ENCODE results near the gene NEUROG1.

The NEUROG1 gene

GRCh38 chr5:135535820-135536801 is at the start of gene NEUROG1:
TSS of gene NEUROG1 (minus strand) at chr5:135535964. CDS start at chr5:135535690, 274 bp downstream.
- DNase-seq (ENCODE audit: insufficient read length, low spot score) (no peak), FAIRE-seq (no peak)
- no peak for TF ChIP-seq POLR2A (IDR thresholded peaks at IDR 0.05; ENCODE audit: low read depth, low read length)

- FAIRE-seq (no peak), DNase-seq (ENCODE audit: insufficient read length, low spot score) (no peak)
- TF ChIP-seq POLR2A (IDR thresholded peaks at IDR 0.05; ENCODE audit: low read depth, low read length) = no peak
These were observed 49.2 kb upstream of the NEUROG1 start for GRCh38 chr5:135584918-135585317.

DNA sequence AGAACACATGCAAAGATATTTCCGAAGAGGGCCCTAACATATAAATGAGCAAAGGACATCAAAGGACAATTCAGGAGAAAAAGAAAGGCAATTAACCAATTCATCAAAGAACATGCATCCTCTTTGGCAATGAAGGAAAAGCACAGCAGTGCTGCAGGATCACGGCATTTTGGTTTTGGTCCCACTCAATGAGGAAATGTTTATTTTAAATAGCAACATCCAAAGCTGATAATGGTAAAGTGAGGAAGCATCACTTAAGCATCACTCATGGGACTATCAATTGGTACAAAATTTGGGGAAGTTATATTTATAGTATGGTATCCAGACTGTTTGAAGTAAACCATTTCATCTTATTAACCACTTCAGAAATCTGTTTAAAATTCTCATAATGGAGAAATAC is 48.5 kb upstream of the NEUROG1 start:
- no peak for DNase-seq (ENCODE audit: insufficient read length, low spot score)
- no peak for TF ChIP-seq POLR2A (IDR thresholded peaks at IDR 0.05; ENCODE audit: low read depth, low read length)
- no peak for FAIRE-seq

DNA sequence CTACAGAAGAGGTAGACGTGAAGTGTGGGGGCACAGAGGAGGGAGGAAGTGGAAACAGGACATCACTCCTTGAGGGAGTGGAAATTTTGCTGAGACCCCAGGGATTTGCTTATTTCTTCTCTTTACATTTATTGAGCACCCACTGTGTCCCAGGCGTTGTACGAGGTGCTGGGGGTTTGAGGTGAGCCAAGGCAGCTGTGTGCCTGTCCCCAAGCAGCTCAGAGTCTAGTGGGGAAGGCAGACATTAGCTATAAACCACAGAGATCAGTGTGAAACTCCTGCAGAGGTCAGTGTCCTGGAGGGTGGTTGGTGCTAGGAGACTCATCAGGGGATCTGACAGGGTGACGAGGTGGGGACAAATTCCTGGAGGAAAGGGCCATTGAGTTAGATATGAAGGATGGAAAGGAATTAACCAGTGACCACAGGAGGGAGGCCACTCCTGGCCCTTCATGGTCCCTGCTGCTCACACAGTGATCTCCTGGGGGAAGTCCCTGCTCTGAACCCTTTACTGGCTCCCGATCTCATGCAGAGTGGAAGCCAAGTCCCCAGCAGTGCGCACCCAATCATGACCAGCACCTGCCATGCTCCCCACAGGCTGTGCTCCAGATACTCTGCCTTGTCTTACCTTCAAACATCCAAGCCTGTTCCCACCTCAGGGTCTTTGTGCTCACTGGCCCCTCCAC is 46.5 kb upstream of the NEUROG1 start:
- TF ChIP-seq POLR2A (IDR thresholded peaks at IDR 0.05; ENCODE audit: low read depth, low read length) = no peak
- DNase-seq (ENCODE audit: insufficient read length, low spot score) (no peak), FAIRE-seq (no peak)

GRCh38 chr5:135578685-135579341 is 43.0 kb upstream of the NEUROG1 start, which contains the start of gene CXCL14:
TSS of gene CXCL14 (minus strand) at chr5:135578991. CDS start at chr5:135578778, 213 bp downstream.
- no peak for DNase-seq (ENCODE audit: insufficient read length, low spot score)
- FAIRE-seq = no peak
- TF ChIP-seq POLR2A (IDR thresholded peaks at IDR 0.05; ENCODE audit: low read depth, low read length) = no peak

DNA sequence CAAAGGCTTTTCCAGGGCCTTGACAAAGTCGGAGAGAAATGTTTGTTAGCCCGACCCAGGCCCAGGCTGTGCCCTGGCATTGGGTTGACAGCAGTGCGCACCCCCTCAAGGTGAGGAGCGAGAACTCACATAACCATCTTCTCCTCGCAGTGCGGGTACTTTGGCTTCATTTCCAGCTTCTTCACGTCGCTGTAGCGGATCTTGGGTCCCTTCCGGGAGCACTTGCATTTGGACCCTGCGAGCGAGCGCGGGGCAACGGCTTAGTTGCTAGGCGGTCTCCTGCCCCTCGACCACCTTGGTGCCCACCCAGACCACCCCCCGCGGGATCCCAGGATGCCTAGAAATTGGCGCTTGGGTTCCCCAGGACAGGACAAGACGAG is 42.5 kb upstream of the NEUROG1 start:
- no peak for TF ChIP-seq POLR2A (IDR thresholded peaks at IDR 0.05; ENCODE audit: low read depth, low read length)
- no peak for DNase-seq (ENCODE audit: insufficient read length, low spot score)
- no peak for FAIRE-seq

GRCh38 chr5:135577421-135577820 is 41.7 kb upstream of the NEUROG1 start:
- no peak for DNase-seq (ENCODE audit: insufficient read length, low spot score)
- FAIRE-seq = no peak
- no peak for TF ChIP-seq POLR2A (IDR thresholded peaks at IDR 0.05; ENCODE audit: low read depth, low read length)

DNA sequence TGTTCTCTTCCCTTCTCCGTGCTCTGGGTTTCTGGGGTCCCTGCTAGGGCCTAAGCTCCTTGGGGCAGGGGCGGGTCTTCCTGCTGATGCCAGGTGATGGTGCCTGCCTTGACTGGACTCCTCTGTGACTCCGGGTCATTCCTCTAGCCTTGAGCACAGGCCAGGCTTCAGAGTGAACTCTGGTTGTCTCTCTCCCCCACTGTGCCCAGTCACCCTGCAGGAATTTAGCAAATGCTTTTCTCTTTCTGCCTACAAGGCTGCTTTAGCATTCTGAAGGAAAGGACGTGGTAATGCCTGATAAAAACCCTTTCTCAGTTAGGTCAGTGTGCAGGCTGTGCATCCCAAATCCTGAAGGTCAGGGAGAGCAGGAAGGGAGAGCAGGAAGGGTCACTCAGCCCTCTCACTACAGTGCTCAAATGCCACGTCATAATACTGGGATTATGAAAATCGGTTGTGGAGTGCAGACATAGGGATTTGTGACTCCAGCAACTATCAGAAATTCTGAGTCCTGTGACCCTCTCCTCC is 40.4 kb upstream of the NEUROG1 start:
- peak; percentile 61 for FAIRE-seq

GRCh38 chr5:135574493-135574892 is 38.7 kb upstream of the NEUROG1 start:
- no peak for DNase-seq (ENCODE audit: insufficient read length, low spot score)
- FAIRE-seq = no peak
- TF ChIP-seq POLR2A (IDR thresholded peaks at IDR 0.05; ENCODE audit: low read depth, low read length) = no peak

More for the DNA sequence above, 40.4 kb upstream of the NEUROG1 start:
- no peak for TF ChIP-seq POLR2A (IDR thresholded peaks at IDR 0.05; ENCODE audit: low read depth, low read length)
- peak; percentile 75 for DNase-seq (ENCODE audit: insufficient read length, low spot score)

- DNase-seq (ENCODE audit: insufficient read length, low spot score) = no peak
- FAIRE-seq = no peak
- TF ChIP-seq POLR2A (IDR thresholded peaks at IDR 0.05; ENCODE audit: low read depth, low read length) = no peak
These were observed 36.1 kb upstream of the NEUROG1 start for GRCh38 chr5:135571902-135572301.

- DNase-seq (ENCODE audit: insufficient read length, low spot score) = no peak
- TF ChIP-seq POLR2A (IDR thresholded peaks at IDR 0.05; ENCODE audit: low read depth, low read length) = no peak
- no peak for FAIRE-seq
These were observed 35.4 kb upstream of the NEUROG1 start for GRCh38 chr5:135571066-135571609.

DNA sequence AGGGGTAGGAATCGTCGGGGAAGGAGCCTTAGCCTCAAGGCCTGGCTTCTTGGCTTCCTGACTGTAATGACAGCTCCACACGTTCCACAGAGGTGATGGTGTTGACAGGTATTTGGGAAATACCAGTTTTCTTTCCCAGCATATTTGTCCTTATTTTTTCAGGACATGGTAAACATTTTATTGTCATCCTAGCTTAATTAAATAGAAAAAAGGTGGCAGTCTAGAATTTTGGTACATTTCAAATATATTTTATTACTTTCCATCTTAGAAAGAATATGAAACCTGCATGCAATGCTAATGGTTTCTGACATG is 34.6 kb upstream of the NEUROG1 start:
- DNase-seq (ENCODE audit: insufficient read length, low spot score) = no peak
- no peak for TF ChIP-seq POLR2A (IDR thresholded peaks at IDR 0.05; ENCODE audit: low read depth, low read length)
- FAIRE-seq = no peak

GRCh38 chr5:135569755-135570452 is 34.1 kb upstream of the NEUROG1 start:
- FAIRE-seq (no peak), DNase-seq (ENCODE audit: insufficient read length, low spot score) (peak; percentile 53)
- no peak; the same call in 1 of the 2 replicates for TF ChIP-seq POLR2A (IDR thresholded peaks at IDR 0.05; ENCODE audit: low read depth, low read length)
